GM12892 (cell line): ENCODE data around the gene SNX22.

Experiments used
- DNase-seq: peaks from one replicate; pipeline ENCODE4 v3.0.0; 2011; ENCODE audit not compliant: insufficient read length
- FAIRE-seq: peaks from 2 replicates; lab custom pipeline; 2011; peaks lifted over from hg19 to GRCh38; lab: Jason Lieb, UNC
- POLR2A ChIP-seq: IDR thresholded peaks from 2 replicates; pipeline ENCODE4 v1.6.1; 2011; ENCODE audit warnings: low read depth, low read length, control low read depth
- POLR2AphosphoS5 ChIP-seq: IDR thresholded peaks from 2 replicates; pipeline ENCODE4 v1.6.1; 2011; ENCODE audit warnings: low read depth, low read length, control low read depth
- TAF1 ChIP-seq: IDR thresholded peaks from 2 replicates; pipeline ENCODE4 v1.6.1; 2011; ENCODE audit warnings: low read depth, mild to moderate bottlenecking, control low read depth, low read length, borderline replicate concordance

The SNX22 gene

DNA sequence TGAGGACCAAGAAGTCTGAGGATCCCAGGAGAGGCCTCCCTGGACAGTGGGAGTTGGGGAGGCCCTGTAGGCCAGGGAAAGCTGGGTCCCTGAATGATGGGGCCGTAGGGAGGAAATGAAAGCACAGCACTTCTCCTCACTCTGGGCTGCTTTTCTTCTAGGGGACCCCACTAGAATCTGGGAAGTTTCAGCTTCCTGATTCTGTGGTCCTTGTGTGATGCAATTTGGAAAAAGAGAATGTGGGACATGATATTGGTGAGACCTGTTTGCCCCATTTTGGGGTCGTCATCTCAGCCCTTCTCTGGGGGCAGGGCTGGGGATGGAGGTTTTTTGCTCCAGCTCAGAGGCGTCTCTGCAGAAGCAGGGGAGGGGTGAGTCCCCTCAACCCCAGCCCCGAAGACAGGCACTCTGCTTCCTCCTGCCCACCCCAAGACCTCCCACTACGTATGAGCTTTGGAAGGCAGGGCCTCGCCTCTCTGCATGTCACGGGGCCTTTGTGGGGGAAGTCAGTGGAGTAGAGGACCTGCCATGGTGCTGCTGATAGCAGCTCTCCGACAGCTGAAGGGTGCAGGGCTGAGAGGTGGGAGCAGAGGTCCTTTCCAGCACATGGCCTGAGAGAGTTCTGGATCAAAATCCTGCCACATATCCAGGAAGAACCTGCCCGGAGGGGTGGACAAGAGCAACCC is 1.5 kb upstream of the SNX22 start:
- no peak for FAIRE-seq
- no peak for TF ChIP-seq POLR2AphosphoS5
- no peak for TF ChIP-seq POLR2A
- TF ChIP-seq TAF1, result no peak
- DNase-seq, result no peak

DNA sequence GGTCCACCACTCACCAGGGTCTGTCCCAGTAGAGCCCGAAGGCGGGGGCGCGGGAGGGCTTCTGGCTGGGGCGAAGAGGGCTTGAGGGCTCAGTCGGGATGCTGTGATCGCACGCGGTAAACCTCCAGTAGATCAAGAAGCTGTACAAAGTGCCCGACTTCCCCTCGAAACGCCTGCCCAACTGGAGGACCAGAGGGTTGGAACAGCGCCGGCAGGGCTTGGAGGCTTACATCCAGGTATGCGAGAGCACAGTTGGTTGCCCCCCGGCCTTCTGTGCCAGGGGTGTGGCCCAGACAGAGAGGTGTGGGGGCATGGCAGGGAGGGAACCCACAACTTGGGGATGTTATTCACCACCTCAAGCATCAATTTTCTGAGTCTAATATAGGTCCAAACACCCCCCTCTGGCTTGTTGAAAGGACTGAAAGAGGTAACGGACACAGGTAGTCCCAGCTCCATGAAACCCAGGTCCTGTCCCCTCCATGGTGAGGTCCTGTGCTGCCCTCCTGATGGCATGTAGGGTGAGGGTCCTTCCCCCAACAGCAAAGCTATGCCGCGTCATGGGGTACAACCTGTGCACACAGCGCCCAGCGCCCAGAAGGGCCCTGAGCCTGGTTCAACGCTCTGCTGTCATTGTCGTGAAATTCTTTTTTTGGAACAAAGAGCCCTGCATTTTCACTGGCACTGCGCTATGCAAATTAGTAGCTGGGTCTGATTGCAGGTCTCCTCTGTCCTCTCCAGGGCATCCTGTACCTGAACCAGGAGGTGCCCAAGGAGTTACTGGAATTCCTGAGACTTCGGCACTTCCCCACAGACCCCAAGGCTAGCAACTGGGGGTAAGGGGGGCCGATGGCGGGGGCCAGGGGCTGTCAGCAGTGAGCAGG is 1.2 kb downstream of the SNX22 start:
- FAIRE-seq (peak; percentile 21), DNase-seq (no peak)
- TF ChIP-seq POLR2A (peak; percentile 36; the same call in 1 of the 2 replicates), TAF1 (no peak)

DNA sequence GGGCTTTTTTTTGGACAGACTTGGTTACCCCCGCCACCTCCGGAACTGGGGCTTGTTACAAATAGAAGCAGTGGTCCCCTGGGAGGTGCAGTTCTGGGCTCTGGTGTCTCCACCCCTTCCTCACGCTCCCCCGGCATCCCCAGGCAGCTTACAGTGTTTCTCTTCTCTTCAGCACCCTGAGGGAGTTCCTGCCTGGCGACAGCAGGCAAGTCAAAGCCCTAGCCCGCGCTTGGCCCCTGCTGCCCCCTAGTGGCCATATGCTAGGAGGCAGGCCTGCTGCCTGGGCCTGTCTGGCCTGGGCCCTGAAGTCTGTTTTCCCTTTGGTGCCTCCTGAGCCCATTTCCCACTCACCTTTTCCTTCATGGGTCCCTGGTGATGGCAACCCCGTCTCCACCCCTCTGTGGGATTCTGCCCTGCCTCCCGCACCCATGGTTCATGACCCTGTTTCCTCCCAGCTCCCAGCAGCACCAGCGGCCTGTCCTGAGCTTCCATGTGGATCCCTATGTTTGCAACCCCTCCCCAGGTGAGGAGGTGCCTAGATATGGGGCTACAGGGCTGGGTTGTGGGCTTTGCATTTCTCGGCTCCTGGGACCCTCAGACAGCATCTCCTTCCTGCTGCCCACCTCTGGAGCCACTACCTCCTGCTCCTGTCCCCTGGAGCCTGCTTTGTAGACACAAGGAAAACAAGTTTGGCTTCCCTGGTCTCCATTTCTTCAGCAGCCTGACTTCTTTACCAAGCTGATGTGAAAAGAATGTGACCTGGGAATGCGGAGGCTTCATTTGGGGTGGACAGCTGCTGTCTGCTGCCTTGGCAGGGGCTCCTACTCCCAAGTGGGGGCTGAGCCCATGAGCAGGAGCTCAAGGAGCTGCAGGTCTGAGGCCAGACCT is 2.2 kb downstream of the SNX22 start:
- DNase-seq (peak; percentile 89), FAIRE-seq (peak; percentile 89)
- TF ChIP-seq POLR2A, result no peak
- peak; percentile 48; the same call in 1 of the 2 replicates for TF ChIP-seq POLR2AphosphoS5

- no peak for DNase-seq
- TF ChIP-seq POLR2A, result no peak; the same call in 1 of the 2 replicates
- TF ChIP-seq POLR2AphosphoS5, result peak; percentile 75
- no peak for FAIRE-seq
These were observed 4.5 kb downstream of the SNX22 start for GRCh38 chr15:64155802-64156651.

DNA sequence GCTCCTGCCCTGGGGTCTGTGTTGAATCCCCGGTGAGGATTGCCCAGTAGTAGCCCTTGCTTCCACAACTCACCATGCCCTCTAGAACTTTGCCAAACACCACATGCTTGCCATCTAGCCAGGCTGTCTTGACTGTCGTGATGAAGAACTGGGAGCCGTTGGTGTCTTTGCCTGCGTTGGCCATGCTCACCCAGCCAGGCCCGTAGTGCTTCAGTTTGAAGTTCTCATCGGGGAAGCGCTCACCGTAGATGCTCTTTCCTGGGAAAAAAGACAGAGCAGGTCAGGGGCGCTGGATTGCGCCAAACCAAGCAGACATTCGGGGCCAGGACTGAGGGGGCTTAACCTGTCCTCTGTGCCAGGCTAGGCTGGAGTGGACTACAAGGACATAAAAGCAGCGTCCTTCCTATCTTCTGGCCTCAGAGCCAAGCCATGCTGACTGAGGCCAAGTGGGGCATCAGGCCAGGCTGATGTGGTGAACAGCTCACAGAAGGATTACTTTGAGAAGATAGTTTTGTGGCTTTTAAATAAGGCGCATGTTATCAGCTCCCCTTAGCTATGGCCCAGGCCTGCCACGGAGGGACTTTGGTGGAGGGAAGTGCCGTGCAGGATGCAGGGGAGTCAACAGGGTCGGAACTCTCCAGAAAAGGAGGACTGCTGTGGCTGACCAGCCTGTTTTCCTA is 5.3 kb downstream of the SNX22 start:
- DNase-seq (no peak), FAIRE-seq (no peak)
- no peak for TF ChIP-seq TAF1
- TF ChIP-seq POLR2AphosphoS5, result no peak; the same call in 1 of the 2 replicates
- peak; percentile 53 for TF ChIP-seq POLR2A

GRCh38 chr15:64157599-64158125 is 6.1 kb downstream of the SNX22 start:
- no peak for DNase-seq
- TF ChIP-seq POLR2AphosphoS5, result no peak; the same call in 1 of the 2 replicates
- TF ChIP-seq POLR2A, result no peak; the same call in 1 of the 2 replicates
- no peak for TF ChIP-seq TAF1
- FAIRE-seq, result no peak

GRCh38 chr15:64158363-64159134 is 7.0 kb downstream of the SNX22 start:
- 0 out of 2 replicates have a peak, but pooled peaks have one; percentile 58 for TF ChIP-seq POLR2AphosphoS5
- TF ChIP-seq TAF1, result no peak

GRCh38 chr15:64161688-64162477 is 10.4 kb downstream of the SNX22 start:
- FAIRE-seq (no peak), DNase-seq (no peak)
- TF ChIP-seq POLR2AphosphoS5 (no peak), POLR2A (no peak), TAF1 (no peak)

More at GRCh38 chr15:64158363-64159134, 7.0 kb downstream of the SNX22 start:
- no peak for DNase-seq
- no peak for FAIRE-seq
